A673 (cell line): ENCODE data around the gene ANKZF1.

ENCODE experiments used
- EZH2 ChIP-seq: fragments of 200-600 bp; sonication (generic); IDR thresholded peaks from 2 replicates; pipeline ENCODE4 v1.6.1; 2017; ENCODE audit warnings: borderline replicate concordance, low read depth, mild to moderate bottlenecking, mixed read lengths, antibody characterized with exemption, low read length; ENCODE audit not compliant: poor library complexity, severe bottlenecking
- TF ChIP-seq, protein P1 (sequence below): fragments of 300-800, 200-600 bp; sonication (generic); conservative IDR thresholded peaks from 2 replicates; pipeline ENCODE4 v1.5.1; 2017; ENCODE audit warnings: low read depth, mild to moderate bottlenecking, antibody characterized with exemption, low read length, moderate library complexity, mixed read lengths

DNA sequence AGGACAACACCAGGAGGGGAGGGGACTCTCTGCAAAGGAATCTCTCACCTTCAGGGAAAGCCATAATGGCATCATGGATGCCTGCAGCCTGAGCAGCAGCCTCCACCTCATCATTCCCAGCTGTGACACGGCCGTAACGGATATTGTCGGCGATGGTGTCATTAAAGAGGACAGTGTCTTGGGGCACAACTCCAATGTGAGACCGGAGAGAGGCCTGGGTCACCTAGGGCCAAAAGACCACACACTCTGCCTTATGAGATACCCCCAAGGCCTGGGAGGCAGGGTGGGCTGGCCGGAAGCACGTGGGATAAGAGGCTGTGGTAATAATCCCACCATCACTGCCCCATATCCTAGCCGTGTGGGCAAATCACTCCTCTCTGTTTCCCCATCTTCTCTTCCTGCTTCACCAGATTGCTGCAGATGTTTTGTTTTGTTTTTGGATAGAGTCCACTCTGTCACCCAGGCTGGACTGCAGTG is 18.7 kb upstream of the ANKZF1 start:
- TF ChIP-seq, protein P1, sequence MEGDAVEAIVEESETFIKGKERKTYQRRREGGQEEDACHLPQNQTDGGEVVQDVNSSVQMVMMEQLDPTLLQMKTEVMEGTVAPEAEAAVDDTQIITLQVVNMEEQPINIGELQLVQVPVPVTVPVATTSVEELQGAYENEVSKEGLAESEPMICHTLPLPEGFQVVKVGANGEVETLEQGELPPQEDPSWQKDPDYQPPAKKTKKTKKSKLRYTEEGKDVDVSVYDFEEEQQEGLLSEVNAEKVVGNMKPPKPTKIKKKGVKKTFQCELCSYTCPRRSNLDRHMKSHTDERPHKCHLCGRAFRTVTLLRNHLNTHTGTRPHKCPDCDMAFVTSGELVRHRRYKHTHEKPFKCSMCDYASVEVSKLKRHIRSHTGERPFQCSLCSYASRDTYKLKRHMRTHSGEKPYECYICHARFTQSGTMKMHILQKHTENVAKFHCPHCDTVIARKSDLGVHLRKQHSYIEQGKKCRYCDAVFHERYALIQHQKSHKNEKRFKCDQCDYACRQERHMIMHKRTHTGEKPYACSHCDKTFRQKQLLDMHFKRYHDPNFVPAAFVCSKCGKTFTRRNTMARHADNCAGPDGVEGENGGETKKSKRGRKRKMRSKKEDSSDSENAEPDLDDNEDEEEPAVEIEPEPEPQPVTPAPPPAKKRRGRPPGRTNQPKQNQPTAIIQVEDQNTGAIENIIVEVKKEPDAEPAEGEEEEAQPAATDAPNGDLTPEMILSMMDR: no peak
- TF ChIP-seq EZH2: no peak
